Measurements from ENCODE around the gene ACTN1. TPM values are rescaled to one million over a fixed set of nuclear protein-coding genes. Genes with fewer than 3 reads are reported as not detected.
"Not testable (repeated sequence)": the region's sequence is repeated elsewhere in the genome, so short reads cannot be mapped to it uniquely, and the experiment has no call there.

ACTN1 gene
- 86.5 TPM for polyA plus RNA-seq (2012; ENCODE audit: insufficient read depth, insufficient read length)

- DNase-seq (ENCODE audit: low read depth, low spot score): peak; percentile 81
- peak within 1 kb of the TSS; percentile 80 for H3K4me3 ChIP-seq (ENCODE audit: low read length)
These were observed at the start of gene ACTN1 for GRCh38 chr14:68979021-68979721. Gene ACTN1, minus strand, starts transcription at chr14:68979302. Its CDS starts 246 bp downstream, at chr14:68979056.

GRCh38 chr14:69027242-69027913 is 48.3 kb upstream of the ACTN1 start:
- no peak for DNase-seq (ENCODE audit: low read depth, low spot score)
- no peak overlapping the region for H3K4me3 ChIP-seq (ENCODE audit: low read length)

GRCh38 chr14:69023035-69023434 is 43.9 kb upstream of the ACTN1 start:
- H3K4me3 ChIP-seq (ENCODE audit: low read length): no peak overlapping the region
- no peak for DNase-seq (ENCODE audit: low read depth, low spot score)

GRCh38 chr14:69022093-69022492 is 43.0 kb upstream of the ACTN1 start:
- H3K4me3 ChIP-seq (ENCODE audit: low read length); DNase-seq (ENCODE audit: low read depth, low spot score): not testable (repeated sequence)

DNA sequence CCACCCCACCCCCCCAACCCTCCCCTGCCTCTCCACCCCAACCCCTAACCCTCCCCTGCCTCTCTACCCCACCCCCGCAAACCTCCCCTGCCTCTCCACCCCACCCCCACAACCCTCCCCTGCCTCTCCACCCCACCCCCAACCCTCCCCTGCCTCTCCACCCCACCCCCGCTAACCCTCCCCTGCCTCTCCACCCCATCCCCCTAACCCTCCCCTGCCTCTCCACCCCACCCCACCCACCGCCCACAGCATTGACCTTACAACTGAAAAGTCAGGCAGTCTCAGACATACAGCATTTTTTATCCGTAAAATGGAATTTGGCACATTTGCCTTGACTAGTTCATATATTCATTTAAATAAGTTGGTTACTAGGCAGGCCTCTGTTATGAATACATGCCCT is 38.6 kb upstream of the ACTN1 start:
- no peak overlapping the region for H3K4me3 ChIP-seq (ENCODE audit: low read length)
- DNase-seq (ENCODE audit: low read depth, low spot score): no peak

- no peak overlapping the region for H3K4me3 ChIP-seq (ENCODE audit: low read length)
- DNase-seq (ENCODE audit: low read depth, low spot score): no peak
These were observed 35.7 kb upstream of the ACTN1 start for GRCh38 chr14:69014829-69015259.

DNA sequence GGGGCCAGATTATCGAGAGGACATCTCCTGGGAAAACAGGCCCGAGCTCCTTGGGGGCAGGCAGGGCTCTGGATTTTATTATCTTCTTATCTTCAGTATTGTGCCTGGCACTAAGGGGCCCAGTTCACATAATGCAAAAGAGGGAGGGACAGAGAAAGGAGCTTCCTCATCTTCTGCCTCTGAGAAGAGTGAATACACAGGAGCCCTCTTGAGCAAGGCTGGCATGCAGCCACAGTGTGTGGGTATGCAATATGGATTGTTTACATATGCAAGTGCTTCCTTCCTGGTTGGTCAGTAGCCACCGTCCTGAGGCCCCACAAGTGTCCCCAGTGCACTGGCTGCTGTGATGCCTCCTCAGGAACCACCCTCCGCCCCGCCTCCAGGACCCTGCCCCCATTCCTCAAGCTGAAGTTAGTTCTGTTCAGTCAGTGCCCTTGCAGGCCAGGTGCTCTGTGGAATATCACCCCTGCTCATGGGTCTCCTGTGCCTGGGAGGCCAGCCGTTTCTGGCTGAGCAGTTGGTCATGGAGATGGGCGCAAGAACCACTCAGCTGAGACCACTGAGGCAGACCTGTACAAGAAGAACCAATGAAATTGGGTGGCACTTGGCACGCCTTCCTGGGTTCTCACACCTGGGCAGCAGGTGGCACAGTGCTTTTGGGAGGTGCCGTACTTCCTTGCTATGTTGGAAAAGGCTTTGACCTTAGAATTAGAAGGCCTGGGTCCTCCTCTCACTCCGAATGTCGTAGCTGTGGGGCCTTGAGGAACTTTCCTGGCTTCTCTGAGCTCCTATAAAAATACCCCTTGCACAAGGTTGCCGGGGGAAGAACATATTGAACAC is 35.1 kb upstream of the ACTN1 start:
- DNase-seq (ENCODE audit: low read depth, low spot score): no peak
- H3K4me3 ChIP-seq (ENCODE audit: low read length): no peak overlapping the region

GRCh38 chr14:69012256-69012953 is 33.3 kb upstream of the ACTN1 start:
- no peak overlapping the region for H3K4me3 ChIP-seq (ENCODE audit: low read length)
- DNase-seq (ENCODE audit: low read depth, low spot score): no peak

DNA sequence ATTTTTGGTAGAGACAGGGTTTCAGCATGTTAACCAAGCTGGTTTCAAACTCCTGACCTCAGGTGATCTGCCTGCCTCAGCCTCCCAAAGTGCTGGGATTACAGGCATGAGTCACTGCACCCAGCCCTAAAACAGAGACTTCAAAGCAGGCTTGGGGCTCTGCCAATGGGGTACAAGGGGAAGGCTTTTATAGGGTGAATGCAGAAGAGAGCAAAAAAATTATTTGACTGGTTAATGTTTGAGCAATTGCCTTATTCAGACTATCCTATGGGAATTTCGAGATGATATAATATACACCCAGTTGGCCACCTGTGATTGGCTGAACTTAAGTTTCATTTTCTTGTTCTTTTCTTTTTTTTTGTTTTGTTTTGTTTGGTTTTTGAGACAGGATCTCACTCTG is 31.5 kb upstream of the ACTN1 start:
- H3K4me3 ChIP-seq (ENCODE audit: low read length): no peak overlapping the region
- no peak for DNase-seq (ENCODE audit: low read depth, low spot score)

DNA sequence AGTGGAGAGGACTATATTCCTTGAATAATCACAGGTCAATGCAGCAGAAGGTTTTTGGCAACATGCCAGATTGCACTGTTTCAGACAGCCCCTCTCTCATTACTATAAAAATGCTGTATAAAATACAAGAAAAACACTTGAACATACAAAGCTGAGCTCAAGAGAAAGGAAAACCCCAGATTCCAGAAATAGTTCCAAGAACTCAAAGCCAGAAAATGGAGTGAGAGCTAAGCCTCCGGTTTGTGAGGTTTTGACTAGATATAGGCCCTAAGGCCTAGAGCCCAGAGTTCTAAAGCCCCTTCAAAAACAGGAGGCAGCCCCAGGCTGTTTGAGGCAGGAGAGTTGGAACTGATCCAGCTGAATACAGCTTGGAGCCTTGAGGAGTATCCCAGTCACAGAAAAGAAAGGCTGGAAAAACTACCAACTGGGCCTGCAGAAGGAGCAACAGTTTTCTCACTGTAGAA is 29.4 kb upstream of the ACTN1 start:
- H3K4me3 ChIP-seq (ENCODE audit: low read length): no peak overlapping the region
- DNase-seq (ENCODE audit: low read depth, low spot score): no peak

- no peak overlapping the region for H3K4me3 ChIP-seq (ENCODE audit: low read length)
- no peak for DNase-seq (ENCODE audit: low read depth, low spot score)
These were observed 27.2 kb upstream of the ACTN1 start for GRCh38 chr14:69006346-69006745.

GRCh38 chr14:69005432-69006148 is 26.5 kb upstream of the ACTN1 start:
- no peak for DNase-seq (ENCODE audit: low read depth, low spot score)
- no peak overlapping the region for H3K4me3 ChIP-seq (ENCODE audit: low read length)

GRCh38 chr14:69004731-69005431 is 25.8 kb upstream of the ACTN1 start:
- H3K4me3 ChIP-seq (ENCODE audit: low read length): no peak overlapping the region
- DNase-seq (ENCODE audit: low read depth, low spot score): no peak

GRCh38 chr14:69003626-69004025 is 24.5 kb upstream of the ACTN1 start:
- no peak for DNase-seq (ENCODE audit: low read depth, low spot score)
- H3K4me3 ChIP-seq (ENCODE audit: low read length): no peak overlapping the region

GRCh38 chr14:69002069-69002468 is 23.0 kb upstream of the ACTN1 start:
- H3K4me3 ChIP-seq (ENCODE audit: low read length): no peak overlapping the region
- no peak for DNase-seq (ENCODE audit: low read depth, low spot score)

GRCh38 chr14:69001375-69001774 is 22.3 kb upstream of the ACTN1 start:
- no peak overlapping the region for H3K4me3 ChIP-seq (ENCODE audit: low read length)
- DNase-seq (ENCODE audit: low read depth, low spot score): no peak

GRCh38 chr14:68998062-68998461 is 19.0 kb upstream of the ACTN1 start:
- H3K4me3 ChIP-seq (ENCODE audit: low read length): no peak overlapping the region
- no peak for DNase-seq (ENCODE audit: low read depth, low spot score)

DNA sequence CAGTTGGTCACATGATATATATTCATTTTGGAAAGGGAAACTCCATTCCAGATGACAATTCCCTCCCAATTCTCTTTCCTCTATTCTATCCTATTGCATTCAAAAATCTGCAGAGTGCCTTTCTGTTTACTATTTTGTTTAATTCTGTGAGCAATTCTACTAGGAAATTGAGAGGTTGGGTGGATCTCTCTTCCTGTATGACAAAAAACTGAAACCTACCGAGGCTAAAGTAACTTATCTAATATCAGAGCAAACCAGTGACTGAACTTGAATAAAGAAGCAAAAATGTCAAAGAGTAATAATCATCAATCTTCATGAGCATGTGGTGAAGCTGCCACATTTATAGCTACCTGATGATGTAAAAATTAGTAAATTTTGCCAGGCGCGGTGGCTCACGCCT is 16.6 kb upstream of the ACTN1 start:
- no peak overlapping the region for H3K4me3 ChIP-seq (ENCODE audit: low read length)
- DNase-seq (ENCODE audit: low read depth, low spot score): no peak

Measured in Jurkat, Clone E6-1 (cell line).